Astrocyte (in vitro differentiated cells and primary cell): Measurements from ENCODE around the gene SIAH2. TPM values are rescaled to one million over a fixed set of nuclear protein-coding genes. Genes with fewer than 3 reads are reported as not detected.

ENCODE experiments used
- DNase-seq: peaks from one replicate; pipeline ENCODE4 v3.0.0-alpha.2; 2010; ENCODE audit warnings: low read depth
- FAIRE-seq: peaks from 2 replicates; lab custom pipeline; 2011; peaks lifted over from hg19 to GRCh38; lab: Jason Lieb, UNC
- H2AFZ ChIP-seq: 2 replicates; pipeline ENCODE4 v1.6.0; 2012; ENCODE audit warnings: low read depth, low read length, inconsistent platforms
- H3K27ac ChIP-seq: 2 replicates; pipeline ENCODE4 v1.5.1; 2011; ENCODE audit warnings: low read depth, low read length, inconsistent platforms
- H3K27me3 ChIP-seq: 2 replicates; pipeline ENCODE4 v1.6.0; 2011; ENCODE audit warnings: low read length, inconsistent platforms; ENCODE audit not compliant: insufficient read depth
- H3K36me3 ChIP-seq: 2 replicates; pipeline ENCODE4 v1.5.1; 2011; ENCODE audit warnings: low read length, inconsistent platforms; ENCODE audit not compliant: insufficient read depth
- H3K4me1 ChIP-seq: 2 replicates; pipeline ENCODE4 v1.5.1; 2011; ENCODE audit warnings: low read length, inconsistent platforms; ENCODE audit not compliant: insufficient read depth
- H3K4me2 ChIP-seq: 2 replicates; pipeline ENCODE4 v1.6.0; 2012; ENCODE audit warnings: low read length, inconsistent platforms
- H3K4me3 ChIP-seq: 2 replicates; pipeline ENCODE4 v1.5.1; 2011; ENCODE audit warnings: low read depth, mild to moderate bottlenecking, low read length, inconsistent platforms; ENCODE audit not compliant: insufficient read depth
- H3K79me2 ChIP-seq: 2 replicates; pipeline ENCODE4 v1.6.0; 2012; ENCODE audit warnings: mild to moderate bottlenecking, low read length, inconsistent platforms; ENCODE audit not compliant: insufficient read depth
- H3K9ac ChIP-seq: 2 replicates; pipeline ENCODE4 v1.6.0; 2012; ENCODE audit warnings: mild to moderate bottlenecking, low read length, inconsistent platforms
- H3K9me3 ChIP-seq: 2 replicates; pipeline ENCODE4 v1.5.1; 2012; ENCODE audit warnings: low read depth, mild to moderate bottlenecking, low read length, inconsistent platforms; ENCODE audit not compliant: insufficient read depth
- H4K20me1 ChIP-seq: 2 replicates; pipeline ENCODE4 v1.6.0; 2012; ENCODE audit warnings: low read length, inconsistent platforms; ENCODE audit not compliant: insufficient read depth
- H3K27ac Mint-ChIP-seq: one replicate; pipeline ENCODE4 v1.8.0; 2021; ENCODE audit warnings: mild to moderate bottlenecking, mixed read lengths; ENCODE audit not compliant: unreplicated experiment
- H3K27me3 Mint-ChIP-seq: one replicate; pipeline ENCODE4 v1.8.0; 2021; ENCODE audit warnings: low read depth, mixed read lengths; ENCODE audit not compliant: unreplicated experiment
- H3K36me3 Mint-ChIP-seq: one replicate; pipeline ENCODE4 v1.8.0; 2021; ENCODE audit warnings: low read depth, mixed read lengths; ENCODE audit not compliant: unreplicated experiment
- H3K4me1 Mint-ChIP-seq: one replicate; pipeline ENCODE4 v1.8.0; 2021; ENCODE audit warnings: low read depth, mixed read lengths; ENCODE audit not compliant: unreplicated experiment
- H3K4me3 Mint-ChIP-seq: one replicate; pipeline ENCODE4 v1.8.0; 2021; ENCODE audit warnings: mild to moderate bottlenecking, moderate library complexity, mixed read lengths; ENCODE audit not compliant: unreplicated experiment
- H3K9me3 Mint-ChIP-seq: one replicate; pipeline ENCODE4 v1.8.0; 2021; ENCODE audit warnings: mild to moderate bottlenecking, mixed read lengths; ENCODE audit not compliant: unreplicated experiment
- CTCF ChIP-seq: IDR thresholded peaks from 2 replicates; pipeline ENCODE4 v1.5.1; 2011; ENCODE audit warnings: low read depth, mild to moderate bottlenecking, inconsistent platforms, low read length, moderate library complexity; ENCODE audit not compliant: insufficient read depth
- EZH2 ChIP-seq: IDR thresholded peaks from 2 replicates; pipeline ENCODE4 v1.6.1; 2012; ENCODE audit warnings: mild to moderate bottlenecking, low read length, inconsistent platforms; ENCODE audit not compliant: insufficient read depth
- total RNA-seq: library from RNA; stranded (reverse); gene quantifications from 2 replicates; pipeline ENCODE4 v1.2.1, GENCODE V29; 2021

The SIAH2 gene
- total RNA-seq, 1 donor from 2014 or later, result 39.3 TPM

- H3K79me2 ChIP-seq, result peaks cover 50% of the 10 kb centered on the region
- H2AFZ ChIP-seq, result peak overlapping the region; percentile 73
- H4K20me1 ChIP-seq, result peaks cover 40% of the 10 kb centered on the region
- peak overlapping the region; percentile 96 for H3K4me2 ChIP-seq
- peak overlapping the region; percentile 91 for H3K27ac ChIP-seq
- H3K27me3 ChIP-seq, result no peaks in the 10 kb centered on the region
- H3K4me3 ChIP-seq, result peak overlapping the region; percentile 86
- no peak for FAIRE-seq
- TF ChIP-seq CTCF, result no peak
- peak overlapping the region; percentile 89 for H3K9ac ChIP-seq
- no peaks in the 10 kb centered on the region for H3K27me3 Mint-ChIP-seq
- H3K4me1 ChIP-seq, result peaks cover 28% of the 10 kb centered on the region
- no peaks in the 10 kb centered on the region for H3K9me3 Mint-ChIP-seq
- H3K4me1 Mint-ChIP-seq, result peaks cover 36% of the 10 kb centered on the region
- H3K4me3 Mint-ChIP-seq, result peak overlapping the region; percentile 95
- peak; percentile 48 for DNase-seq
- no peaks in the 10 kb centered on the region for H3K9me3 ChIP-seq
- H3K36me3 Mint-ChIP-seq, result peaks cover 4% of the 10 kb centered on the region
- H3K27ac Mint-ChIP-seq, result peak overlapping the region; percentile 96
- no peaks in the 10 kb centered on the region for H3K36me3 ChIP-seq
These were observed 923 bp downstream of the SIAH2 start for GRCh38 chr3:150761831-150762661.

GRCh38 chr3:150760431-150761200 is 2.4 kb downstream of the SIAH2 start:
- H3K36me3 Mint-ChIP-seq, result peaks cover 4% of the 10 kb centered on the region
- FAIRE-seq, result no peak
- Histone ChIP-seq H3K4me2 (peak overlapping the region; percentile 96), H3K9me3 (no peaks in the 10 kb centered on the region), H3K36me3 (no peaks in the 10 kb centered on the region), H4K20me1 (peaks cover 53% of the 10 kb centered on the region), H3K4me3 (peak overlapping the region; percentile 86), H3K9ac (peak overlapping the region; percentile 89), H3K4me1 (peaks cover 16% of the 10 kb centered on the region), H3K27ac (no peak overlapping the region), H2AFZ (no peak overlapping the region), H3K27me3 (no peaks in the 10 kb centered on the region), H3K79me2 (peaks cover 64% of the 10 kb centered on the region)
- DNase-seq, result no peak
- H3K27ac Mint-ChIP-seq, result peak overlapping the region; percentile 34
- no peak for TF ChIP-seq EZH2
- no peak for TF ChIP-seq CTCF
- peak overlapping the region; percentile 95 for H3K4me3 Mint-ChIP-seq
- no peaks in the 10 kb centered on the region for H3K9me3 Mint-ChIP-seq
- no peaks in the 10 kb centered on the region for H3K27me3 Mint-ChIP-seq
- peaks cover 23% of the 10 kb centered on the region for H3K4me1 Mint-ChIP-seq
